Right cardiac atrium (tissue), 5 donors: ENCODE data around the gene GNB5. TPM values are rescaled to one million over a fixed set of nuclear protein-coding genes. Genes with fewer than 3 reads are reported as not detected.

Experiments used
- ATAC-seq, 2 donors: fragments of 200-7000 bp; cut with Tn5 transposase; one replicate each; pipeline versions ENCODE4 v1.8.0 to v1.9.1; 2020; ENCODE audit warnings: moderate library complexity in 2 of 2, mild to moderate bottlenecking in 1 of 2
- DNase-seq, 3 donors: peaks; one replicate each; pipeline ENCODE4 v3.0.0-alpha.2; 2020
- H3K27ac ChIP-seq: one replicate; pipeline ENCODE4 v1.5.1; 2013; ENCODE audit warnings: mild to moderate bottlenecking, low read length, control low read depth, moderate library complexity
- H3K27me3 ChIP-seq: one replicate; pipeline ENCODE4 v1.6.1; 2013; ENCODE audit not compliant: control insufficient read depth, insufficient read depth
- H3K4me1 ChIP-seq: one replicate; pipeline ENCODE4 v1.6.1; 2013; ENCODE audit warnings: low read length; ENCODE audit not compliant: control insufficient read depth, insufficient read depth
- H3K4me3 ChIP-seq: one replicate; pipeline ENCODE4 v1.5.1; 2013; ENCODE audit warnings: low read length, control low read depth
- H3K9me3 ChIP-seq: one replicate; pipeline ENCODE4 v1.6.1; 2013; ENCODE audit warnings: low read length; ENCODE audit not compliant: control insufficient read depth
- WGBS: extraction: QIAGEN DNeasy Blood & Tissue Kit; methylation state at CpG from one replicate; pipeline ENCODE4 v1.1.7; 2013; 5-methylcytosine and 5-hydroxymethylcytosine counted together
- intact Hi-C, 4 donors: fragments of 100-400 bp; cut with DNase I; formaldehyde crosslinking; loops; one replicate each; pipeline versions ENCODE4 v1.11.0 to v1.14.0; 2022 to 2023
- polyA plus RNA-seq: library from polyadenylated mRNA; stranded (reverse); fragments of 200-250 nt; gene quantifications from one replicate; pipeline ENCODE4 v1.2.3, GENCODE V29; 2013
- total RNA-seq, 4 donors: library from RNA; stranded (reverse); fragmentation: NEBNext Ultra II Directional; extraction: Animal tissue kit (Norgen Biotek cat#: 25700); gene quantifications; one replicate each; pipeline ENCODE4 v1.2.1, GENCODE V29; 2021
- donor health status: healthy with polysubstance abuse.
- donor health status: DM: no; HTN: yes; CAD: no.
- donor health status: DM: no; HTN: no; CAD: no.
- donor health status: DM: no; HTN: yes; CAD: no; lungs with severe emphysema.
- donor health status: DM: yes; HTN: yes; CAD: no.

Gene GNB5
- total and polyA plus RNA-seq, 5 donors: 19.5 to 50.9 (median 36.3) TPM

DNA sequence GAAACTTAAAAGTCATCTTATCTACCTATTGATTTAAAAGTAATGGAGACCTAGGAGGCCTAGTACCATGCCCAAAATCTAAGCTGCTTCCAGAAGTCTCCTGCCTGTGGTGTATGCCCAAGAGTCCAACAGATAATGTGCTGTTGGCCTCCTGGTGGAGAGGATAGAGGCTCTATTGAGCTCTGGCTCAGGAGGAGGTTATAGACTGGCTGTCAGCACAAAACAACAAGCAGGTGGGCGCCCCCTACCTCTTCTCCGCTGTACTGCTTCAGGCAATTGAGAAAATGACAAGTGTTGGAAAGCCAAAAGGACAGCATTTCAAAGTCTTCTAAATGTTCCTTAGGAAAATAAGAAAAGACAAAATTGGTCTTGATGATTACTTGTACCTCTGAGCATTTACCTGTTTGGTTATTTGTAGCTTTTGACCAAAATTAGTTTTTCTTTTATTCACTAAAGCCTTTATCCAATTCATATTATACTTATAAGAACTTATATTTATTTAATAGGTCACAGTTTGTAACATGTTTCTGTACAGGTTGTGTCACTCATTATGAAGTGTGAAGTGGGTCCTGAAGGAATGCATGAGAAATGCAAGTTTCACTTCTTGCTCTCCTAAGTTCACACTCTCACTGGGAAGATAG is 17.2 kb upstream of the GNB5 start:
- ATAC-seq (peak in 1 of 2 donors; percentile 59), DNase-seq (peak; percentile 38 to 73 (median 47))
- no peak overlapping the region for H3K4me3 ChIP-seq
- H3K27ac ChIP-seq: no peak overlapping the region
- H3K9me3 ChIP-seq: no peaks in the 10 kb centered on the region
- intact Hi-C loops: no loop called here
- WGBS: 38% methylated on average over 2 of the region's 2 CpGs
- no peaks in the 10 kb centered on the region for H3K27me3 ChIP-seq
- H3K4me1 ChIP-seq: no peaks in the 10 kb centered on the region

DNA sequence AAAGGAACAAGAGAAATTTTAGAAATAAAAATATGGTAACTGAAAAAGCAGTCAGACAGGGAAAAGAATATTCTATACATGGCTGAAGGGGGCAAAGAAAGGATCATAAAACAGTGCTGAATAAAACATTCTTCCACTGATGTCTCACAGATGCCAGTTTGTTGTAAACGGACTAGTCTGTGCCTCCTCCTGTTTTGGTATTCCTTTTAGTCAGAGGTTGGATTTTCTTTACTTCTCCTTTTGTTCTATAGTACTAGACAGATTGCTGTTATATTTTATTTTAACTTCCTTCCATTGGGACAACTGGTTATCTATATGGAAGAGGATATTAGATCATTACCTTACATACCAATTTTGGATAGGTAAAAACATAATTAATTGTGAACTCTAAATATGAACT is 16.0 kb upstream of the GNB5 start:
- DNase-seq (no peak), ATAC-seq (no peak)
- WGBS: 61% methylated on average over 1 of the region's 1 CpG
- Histone ChIP-seq H3K27ac (no peak overlapping the region), H3K9me3 (no peaks in the 10 kb centered on the region), H3K4me3 (no peak overlapping the region), H3K27me3 (no peaks in the 10 kb centered on the region), H3K4me1 (no peaks in the 10 kb centered on the region)
- intact Hi-C loops: no loop called here

DNA sequence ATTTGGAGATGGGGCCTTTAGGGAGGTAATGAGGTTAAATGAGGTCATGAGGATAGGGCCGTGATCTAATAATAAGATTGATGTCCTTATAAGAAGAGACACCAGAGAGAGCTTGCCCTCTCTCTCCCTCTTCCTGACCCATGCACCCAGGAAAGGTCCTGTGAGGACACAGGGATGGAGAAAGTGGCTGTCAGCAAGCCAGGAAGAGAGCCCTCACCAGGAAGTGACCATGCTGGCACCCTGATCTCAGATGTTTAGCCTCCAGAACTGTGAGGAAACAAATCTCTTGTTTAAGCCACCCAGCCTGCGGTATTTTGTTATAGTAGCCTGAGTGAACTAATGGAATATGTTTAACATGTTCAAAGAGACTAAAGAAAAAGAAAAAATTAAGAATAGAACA is 15.3 kb upstream of the GNB5 start:
- Histone ChIP-seq H3K27ac (no peak overlapping the region), H3K27me3 (no peaks in the 10 kb centered on the region), H3K9me3 (no peaks in the 10 kb centered on the region), H3K4me1 (no peaks in the 10 kb centered on the region), H3K4me3 (no peak overlapping the region)
- 72% methylated on average over 2 of the region's 2 CpGs for WGBS
- no peak for DNase-seq
- no peak for ATAC-seq
- intact Hi-C loops: no loop called here

DNA sequence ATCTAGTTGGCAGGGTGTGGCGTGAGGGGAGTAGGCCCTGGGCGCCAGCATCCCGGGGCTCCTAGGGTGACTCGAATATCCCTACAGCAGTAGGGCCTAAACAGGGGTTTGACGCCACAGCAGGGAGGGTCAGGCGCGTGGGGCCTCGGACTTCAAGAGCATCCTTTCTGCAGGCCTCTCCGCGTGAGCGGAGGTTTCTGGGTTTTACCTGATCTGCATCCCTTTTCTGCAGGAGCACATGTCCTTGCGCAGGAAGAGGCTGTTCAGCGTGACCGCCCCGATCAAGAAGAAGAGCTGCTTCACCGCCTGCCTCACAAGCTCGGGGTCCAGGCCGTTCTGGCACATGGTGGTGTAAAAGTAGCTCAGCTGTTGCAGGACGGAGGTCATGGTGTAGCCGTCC is 13.5 kb upstream of the GNB5 start:
- Histone ChIP-seq H3K27ac (no peak overlapping the region), H3K4me1 (no peaks in the 10 kb centered on the region), H3K4me3 (no peak overlapping the region), H3K9me3 (no peaks in the 10 kb centered on the region), H3K27me3 (no peaks in the 10 kb centered on the region)
- peak in 1 of 3 donors; percentile 28 for DNase-seq
- intact Hi-C loops: no loop called here
- WGBS: 96% methylated on average over 20 of the region's 20 CpGs
- ATAC-seq: no peak

DNA sequence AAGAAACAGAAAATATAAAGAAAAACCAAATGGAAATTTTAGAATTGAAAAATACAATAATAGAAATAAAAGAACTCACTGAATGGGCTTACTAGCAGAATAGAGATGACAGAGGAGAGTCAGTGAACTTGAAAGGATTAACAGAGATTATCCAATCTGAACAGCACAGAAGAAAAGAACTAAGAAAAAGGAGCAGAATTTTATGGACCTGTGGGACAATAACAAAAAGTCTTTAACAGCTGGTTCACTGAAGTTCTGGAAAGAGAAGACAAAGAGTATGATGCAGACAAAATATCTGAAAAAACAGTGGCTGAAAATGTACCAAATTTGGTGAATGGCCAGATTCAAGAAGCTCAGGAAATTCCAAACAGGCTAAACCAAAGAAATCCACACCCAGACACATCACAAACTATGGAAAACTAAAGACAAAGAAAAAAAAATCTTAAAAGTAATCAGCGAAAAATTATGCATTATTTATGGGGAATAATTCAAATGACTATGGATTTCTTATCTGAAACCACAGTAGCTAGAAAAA is 9.7 kb upstream of the GNB5 start:
- WGBS: 71% methylated on average over 1 of the region's 1 CpG
- Histone ChIP-seq H3K4me1 (no peaks in the 10 kb centered on the region), H3K9me3 (no peaks in the 10 kb centered on the region), H3K27ac (no peak overlapping the region), H3K4me3 (no peak overlapping the region), H3K27me3 (no peaks in the 10 kb centered on the region)
- DNase-seq (no peak), ATAC-seq (no peak)
- intact Hi-C loops: no loop called here

DNA sequence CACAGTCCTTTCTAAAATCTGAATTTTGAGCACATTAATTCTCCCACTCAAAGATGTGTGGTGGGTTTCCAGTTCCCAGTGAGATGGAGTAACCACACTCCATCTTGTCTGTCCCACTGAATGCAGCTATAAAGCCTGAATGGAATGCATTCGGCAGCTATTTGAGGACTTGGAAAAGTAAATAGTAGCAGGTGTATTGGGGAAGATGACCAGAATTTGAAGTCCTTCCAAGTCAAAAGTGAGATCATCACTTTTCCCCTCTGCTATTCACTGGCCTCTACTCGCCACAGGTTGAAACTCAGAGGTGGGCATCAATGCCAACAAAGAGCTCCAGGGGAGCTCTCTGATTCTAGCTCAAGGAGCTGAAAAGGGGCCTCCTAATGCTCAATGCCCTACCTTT is 8.1 kb upstream of the GNB5 start:
- DNase-seq (no peak), ATAC-seq (no peak)
- H3K4me3 ChIP-seq: no peak overlapping the region
- no peaks in the 10 kb centered on the region for H3K9me3 ChIP-seq
- intact Hi-C loops: no loop called here
- no peaks in the 10 kb centered on the region for H3K27me3 ChIP-seq
- WGBS: 93% methylated on average over 2 of the region's 2 CpGs
- H3K27ac ChIP-seq: no peak overlapping the region
- no peaks in the 10 kb centered on the region for H3K4me1 ChIP-seq

DNA sequence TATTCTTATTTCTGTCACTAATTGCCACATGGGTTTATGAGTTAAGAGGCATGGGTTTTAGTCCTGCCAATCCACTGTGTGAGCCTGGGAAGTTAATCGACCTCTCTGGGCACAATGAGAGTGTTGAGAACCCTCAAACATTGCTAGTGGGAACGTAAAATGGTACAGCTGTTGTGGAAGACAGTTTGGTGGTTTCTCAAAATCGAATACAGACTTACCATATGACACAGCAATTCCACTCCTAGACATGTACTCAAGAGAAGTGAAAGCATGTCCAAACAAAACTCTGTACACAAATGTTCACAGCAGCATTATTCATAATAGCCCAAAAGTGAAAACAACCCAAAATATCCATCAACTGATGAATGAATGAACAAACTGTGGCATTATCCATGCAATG is 5.7 kb upstream of the GNB5 start:
- no peaks in the 10 kb centered on the region for H3K9me3 ChIP-seq
- no peak overlapping the region for H3K4me3 ChIP-seq
- intact Hi-C loops: no loop called here
- no peak overlapping the region for H3K27ac ChIP-seq
- no peaks in the 10 kb centered on the region for H3K27me3 ChIP-seq
- H3K4me1 ChIP-seq: no peaks in the 10 kb centered on the region
- no peak for ATAC-seq
- DNase-seq: no peak
- WGBS: 72% methylated on average over 3 of the region's 3 CpGs

DNA sequence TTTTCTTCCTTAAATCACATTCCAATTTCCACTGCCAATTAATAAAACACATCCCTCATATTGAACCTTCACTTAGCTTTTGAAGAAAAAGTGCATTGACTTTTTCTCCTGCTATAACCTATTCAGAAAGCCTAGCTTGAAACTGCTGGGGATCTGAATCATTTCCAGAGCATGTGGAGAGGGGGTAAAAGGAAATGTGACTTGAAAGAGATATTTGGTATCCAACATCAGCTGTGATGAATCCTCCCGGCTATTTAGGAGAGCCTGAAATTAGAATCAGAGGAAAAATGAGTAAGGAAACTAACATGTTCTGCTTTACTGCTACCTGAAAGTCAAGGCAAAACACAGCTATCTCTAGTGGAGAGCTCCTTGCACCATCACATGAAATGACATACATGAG is 2.6 kb upstream of the GNB5 start:
- no peaks in the 10 kb centered on the region for H3K9me3 ChIP-seq
- no peak overlapping the region for H3K4me3 ChIP-seq
- H3K27me3 ChIP-seq: no peaks in the 10 kb centered on the region
- intact Hi-C loops: no loop called here
- WGBS: 74% methylated on average over 1 of the region's 1 CpG
- no peak for ATAC-seq
- no peaks in the 10 kb centered on the region for H3K4me1 ChIP-seq
- no peak overlapping the region for H3K27ac ChIP-seq
- DNase-seq: no peak

DNA sequence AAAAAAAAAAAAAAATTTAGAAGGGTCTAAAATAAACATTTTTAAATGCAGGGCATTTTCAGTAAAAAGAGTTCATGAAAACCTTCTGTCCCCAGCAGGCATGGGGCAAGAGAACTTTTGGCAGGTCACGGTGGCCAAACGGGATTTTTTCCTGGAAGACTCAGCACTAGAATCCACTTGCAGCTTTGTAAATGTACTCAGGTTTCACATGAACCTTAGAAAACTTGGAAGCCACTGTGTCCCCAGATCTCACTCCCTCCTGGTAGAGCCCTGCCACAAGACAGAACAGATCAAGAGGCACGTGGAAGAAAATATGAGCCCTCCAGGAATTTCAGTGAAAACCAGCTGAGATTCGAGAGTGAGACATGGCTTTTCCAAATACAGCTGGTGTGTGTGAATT is 2.1 kb upstream of the GNB5 start:
- no peaks in the 10 kb centered on the region for H3K9me3 ChIP-seq
- WGBS: 69% methylated on average over 4 of the region's 4 CpGs
- no peak for DNase-seq
- H3K4me1 ChIP-seq: no peaks in the 10 kb centered on the region
- H3K4me3 ChIP-seq: no peak overlapping the region
- ATAC-seq: no peak
- intact Hi-C loops: no loop called here
- H3K27me3 ChIP-seq: no peaks in the 10 kb centered on the region
- H3K27ac ChIP-seq: no peak overlapping the region

DNA sequence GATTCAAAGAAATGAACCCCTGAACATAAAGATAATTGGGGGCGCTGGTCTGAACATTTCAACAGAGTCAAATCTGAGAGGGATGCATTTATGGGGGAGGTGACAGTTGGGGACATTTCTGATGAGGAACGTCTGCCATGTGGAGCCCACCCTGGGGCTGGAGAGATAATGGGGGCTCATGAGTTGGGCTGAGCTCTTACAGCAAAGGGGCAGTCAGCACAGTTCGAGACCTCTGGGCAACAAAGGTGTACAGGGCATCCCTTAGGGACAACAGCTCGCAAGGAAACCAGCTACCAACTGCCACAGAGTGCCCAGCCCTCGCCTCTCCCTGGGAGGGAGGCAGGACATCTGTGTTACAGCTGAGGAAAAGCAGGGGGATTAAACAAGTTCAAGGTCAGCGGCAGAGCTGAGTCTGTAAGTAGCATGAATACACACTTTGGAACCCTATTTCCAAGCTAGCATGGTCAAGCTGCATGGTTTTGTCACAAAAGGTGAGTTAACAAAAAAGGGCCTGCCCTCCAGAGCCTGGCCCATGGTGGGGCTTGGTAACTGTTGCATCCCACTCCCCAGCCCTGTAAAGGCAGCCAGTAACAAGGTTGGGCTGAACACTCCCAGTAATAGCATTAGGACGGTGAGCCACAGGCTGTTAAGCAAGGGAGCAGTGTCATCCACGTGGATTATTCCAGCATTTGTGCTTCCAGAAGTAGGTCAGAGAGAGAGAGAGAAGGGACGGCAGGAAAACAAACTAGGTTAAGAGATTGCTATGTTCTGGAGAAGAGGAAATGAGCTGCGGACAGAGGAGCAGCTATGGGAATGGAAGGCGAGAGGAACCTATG is 4.3 kb downstream of the GNB5 start:
- H3K27me3 ChIP-seq: no peaks in the 10 kb centered on the region
- no peak overlapping the region for H3K4me3 ChIP-seq
- H3K27ac ChIP-seq: peak overlapping the region; percentile 1
- H3K4me1 ChIP-seq: no peaks in the 10 kb centered on the region
- 71% methylated on average over 11 of the region's 11 CpGs for WGBS
- DNase-seq (no peak), ATAC-seq (peak; percentile 47 to 57)
- H3K9me3 ChIP-seq: no peaks in the 10 kb centered on the region
- intact Hi-C loops: loop anchor here in 1 of 4 donors (5.0 kb wide), 1 partner anchor 35 kb away; no protein-coding TSS in a partner anchor

DNA sequence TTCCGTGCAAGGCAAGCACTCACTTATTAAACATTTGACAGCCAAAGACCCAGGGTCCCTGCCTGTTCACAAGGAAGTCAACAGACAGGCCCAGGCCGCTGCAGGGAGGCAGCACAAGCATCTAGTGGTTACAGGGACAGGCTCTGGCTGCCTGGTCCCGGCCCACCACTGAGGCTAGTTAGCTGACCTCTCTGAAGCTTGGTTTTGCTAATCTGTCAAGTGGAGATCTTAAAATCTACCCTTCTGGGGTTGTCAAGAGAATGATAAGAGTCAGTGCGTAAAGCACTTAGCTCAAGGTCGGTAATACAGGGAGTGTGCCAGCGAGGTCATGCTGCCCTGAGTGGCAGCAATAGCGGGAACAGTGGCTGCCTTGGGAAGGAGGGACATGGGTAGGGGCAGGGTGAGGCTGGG is 6.0 kb downstream of the GNB5 start:
- intact Hi-C loops: loop anchor here in 1 of 4 donors (5.0 kb wide), 1 partner anchor 37 kb away; no protein-coding TSS in a partner anchor
- peak; percentile 68 to 69 for ATAC-seq
- WGBS: 77% methylated on average over 7 of the region's 7 CpGs
- no peak overlapping the region for H3K4me3 ChIP-seq
- DNase-seq: no peak
- H3K27me3 ChIP-seq: no peaks in the 10 kb centered on the region
- H3K9me3 ChIP-seq: no peaks in the 10 kb centered on the region
- H3K27ac ChIP-seq: peak overlapping the region; percentile 29
- peaks cover 2% of the 10 kb centered on the region for H3K4me1 ChIP-seq
